GM04504 (cell line): ENCODE data around the gene SLC13A4.
"Not testable (repeated sequence)": the region's sequence is repeated elsewhere in the genome, so short reads cannot be mapped to it uniquely, and the experiment has no call there.

Experiments used
- DNase-seq: peaks from one replicate; pipeline ENCODE4 v3.0.0-alpha.2; 2012; ENCODE audit warnings: low read depth

Gene SLC13A4

DNA sequence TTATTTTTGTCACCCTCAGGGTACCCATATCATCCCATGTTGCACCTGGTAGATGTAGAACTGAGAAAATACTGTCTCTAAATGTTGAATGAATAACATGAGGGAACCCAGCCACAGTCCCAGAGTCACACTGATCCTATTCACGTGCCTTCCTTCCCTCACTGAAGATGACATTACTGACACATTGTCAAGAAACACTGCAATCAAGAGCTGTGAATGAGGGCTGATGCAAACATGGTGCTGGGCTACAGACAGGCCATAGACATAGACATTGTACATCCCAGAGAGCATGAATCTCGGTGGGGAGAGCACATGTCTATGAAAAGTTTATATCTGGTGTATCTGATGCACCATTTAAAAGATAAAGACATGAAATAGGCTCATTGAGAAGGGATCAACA, 9.8 kb downstream of the SLC13A4 start:
- no peak for DNase-seq

DNA sequence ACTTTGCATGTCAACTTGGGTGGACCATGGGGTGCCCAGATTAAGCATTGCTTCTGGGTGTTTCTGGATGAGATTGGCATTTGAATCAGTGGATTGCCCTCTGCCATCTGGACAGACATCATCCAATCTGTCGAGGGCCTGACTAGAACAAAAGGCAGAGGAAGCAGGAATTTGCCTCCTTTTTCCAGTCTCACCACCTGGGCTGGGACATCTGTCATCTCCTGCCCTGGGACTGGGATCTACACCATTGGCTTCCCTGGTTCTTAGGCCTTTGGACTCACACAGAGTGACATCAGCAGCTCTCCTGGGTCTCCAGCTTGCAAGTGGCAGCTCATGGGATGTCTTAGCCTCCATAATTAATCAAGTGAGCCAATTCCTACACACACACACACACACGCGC, 10.3 kb downstream of the SLC13A4 start:
- no peak for DNase-seq

GRCh38 chr7:135716677-135717238, 11.2 kb downstream of the SLC13A4 start:
- DNase-seq: peak; percentile 51

- no peak for DNase-seq
These were observed 12.3 kb downstream of the SLC13A4 start for GRCh38 chr7:135715673-135716072.

DNA sequence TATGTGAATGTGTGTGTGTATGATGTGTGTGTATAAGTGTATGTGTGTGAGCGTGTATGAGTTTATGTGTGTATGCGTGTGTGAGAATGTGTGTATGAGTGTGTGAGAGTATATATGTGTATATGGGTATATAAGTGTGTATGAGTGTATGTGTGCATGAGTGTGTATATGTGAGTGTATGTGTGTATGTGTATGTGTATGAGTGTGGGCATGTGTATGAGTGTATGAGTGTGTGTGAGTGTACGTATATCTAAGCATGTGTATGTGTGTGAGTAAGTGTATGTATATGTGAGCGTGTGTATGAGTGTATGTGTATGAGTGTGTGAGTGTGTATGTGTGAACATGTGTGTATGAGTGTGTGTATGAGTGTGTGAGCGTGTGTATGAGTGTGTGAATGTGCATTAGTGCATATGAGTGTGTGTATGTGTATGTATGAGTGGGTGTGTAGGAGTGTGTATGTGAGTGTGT, 12.9 kb downstream of the SLC13A4 start:
- no peak for DNase-seq

DNA sequence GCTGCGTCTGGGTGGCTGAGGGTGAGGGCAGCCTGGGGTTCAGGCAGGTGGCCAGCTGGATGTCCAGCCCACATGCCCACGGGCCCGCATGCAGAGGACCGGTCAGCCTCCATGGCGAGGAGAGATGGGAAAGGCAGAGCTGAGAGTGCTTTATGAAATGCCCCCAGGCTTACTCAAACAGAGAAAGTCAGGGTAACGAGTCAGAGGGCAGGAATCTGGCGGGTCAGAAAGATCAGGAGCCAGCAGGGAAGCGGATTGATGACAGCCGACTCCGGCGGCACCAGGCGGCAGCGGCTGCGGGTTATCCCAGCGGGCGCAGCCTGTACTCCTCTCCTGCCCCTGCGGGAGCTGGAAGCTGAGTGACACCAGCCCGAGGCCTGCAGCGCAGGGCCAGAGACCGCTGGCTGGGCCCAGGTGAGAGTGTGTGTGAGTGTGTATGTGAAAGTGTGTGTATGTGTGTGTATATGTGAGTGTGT, 13.4 kb downstream of the SLC13A4 start:
- DNase-seq: no peak

DNA sequence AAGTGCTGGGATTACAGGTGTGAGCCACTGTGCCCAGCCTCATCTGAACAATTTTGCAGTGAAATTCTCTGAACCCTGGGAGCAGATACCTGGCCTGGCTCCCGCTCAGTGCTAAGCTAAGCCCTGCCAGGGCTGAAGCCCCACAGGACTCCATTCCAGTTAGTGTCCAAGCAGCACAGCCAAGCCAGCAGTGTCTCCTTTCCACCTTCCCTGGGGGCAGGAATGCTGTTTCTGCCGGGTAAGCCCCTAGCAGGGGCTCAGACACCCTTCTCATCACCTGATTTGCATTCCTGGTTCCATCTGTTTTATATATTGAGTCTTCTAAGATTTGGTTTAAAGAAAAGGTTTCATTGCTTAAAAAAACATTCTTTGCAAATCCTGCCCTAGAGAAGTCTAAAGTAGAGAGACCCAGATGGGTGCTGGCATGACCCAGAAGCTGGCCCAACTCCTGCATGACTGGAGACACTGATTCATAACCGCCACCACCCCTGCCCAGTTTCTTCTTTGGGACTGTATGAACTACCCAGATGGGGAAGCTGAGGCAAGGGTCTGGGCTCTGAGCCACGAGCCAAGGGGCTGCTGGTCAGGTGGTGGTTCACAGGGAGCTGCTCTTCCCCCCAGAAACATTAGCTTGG, 14.0 kb downstream of the SLC13A4 start:
- DNase-seq: no peak

DNA sequence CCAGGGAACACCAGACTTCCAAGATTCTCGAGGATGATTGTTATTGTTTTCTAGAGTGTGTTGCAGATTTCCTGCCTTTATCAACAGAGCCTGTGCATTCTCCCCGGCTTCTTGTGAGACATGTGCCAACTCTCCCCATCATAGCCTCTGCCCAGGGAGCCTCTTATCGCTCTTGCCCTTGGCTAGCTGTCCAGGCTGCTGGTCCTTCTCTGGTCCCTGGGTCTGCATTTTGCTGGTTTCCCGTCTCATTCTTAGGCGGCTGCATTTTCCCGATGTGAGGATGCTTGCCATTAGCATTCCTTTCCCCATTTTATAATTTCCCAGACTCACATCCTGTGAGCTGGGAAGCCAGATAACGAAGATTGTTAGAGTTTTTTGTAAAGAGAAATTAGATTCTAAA, 15.2 kb downstream of the SLC13A4 start:
- DNase-seq: no peak

DNA sequence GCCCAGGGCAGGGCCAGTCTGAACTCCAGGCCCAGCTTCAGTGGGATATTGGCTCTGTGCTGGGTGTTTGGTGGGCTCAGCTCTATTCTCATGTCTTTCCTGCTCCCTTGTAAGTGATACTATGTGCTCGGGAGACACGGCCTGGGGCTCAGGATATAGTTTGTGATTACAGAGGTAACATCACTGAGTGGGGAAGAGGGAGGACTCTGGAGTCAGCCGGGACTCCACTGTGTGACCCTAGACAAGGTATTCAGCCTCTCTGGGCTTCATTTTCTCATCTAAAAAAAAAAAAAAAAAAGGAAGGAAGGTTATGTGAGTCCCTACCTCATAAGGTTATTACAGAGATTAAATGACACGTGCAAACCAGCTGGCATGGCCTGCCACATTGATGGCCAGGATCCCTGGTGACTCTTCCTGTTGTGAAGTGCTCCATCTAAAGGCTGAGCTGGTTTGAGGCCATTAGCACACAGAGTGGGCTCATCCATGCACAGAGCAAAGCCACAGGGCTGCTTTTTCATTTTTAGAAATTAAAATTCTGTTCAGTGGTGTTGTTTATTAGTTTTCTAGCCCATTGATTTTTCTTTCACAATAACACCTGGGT, 15.7 kb downstream of the SLC13A4 start:
- DNase-seq: no peak

GRCh38 chr7:135711139-135711469, 16.9 kb downstream of the SLC13A4 start:
- no peak for DNase-seq

DNA sequence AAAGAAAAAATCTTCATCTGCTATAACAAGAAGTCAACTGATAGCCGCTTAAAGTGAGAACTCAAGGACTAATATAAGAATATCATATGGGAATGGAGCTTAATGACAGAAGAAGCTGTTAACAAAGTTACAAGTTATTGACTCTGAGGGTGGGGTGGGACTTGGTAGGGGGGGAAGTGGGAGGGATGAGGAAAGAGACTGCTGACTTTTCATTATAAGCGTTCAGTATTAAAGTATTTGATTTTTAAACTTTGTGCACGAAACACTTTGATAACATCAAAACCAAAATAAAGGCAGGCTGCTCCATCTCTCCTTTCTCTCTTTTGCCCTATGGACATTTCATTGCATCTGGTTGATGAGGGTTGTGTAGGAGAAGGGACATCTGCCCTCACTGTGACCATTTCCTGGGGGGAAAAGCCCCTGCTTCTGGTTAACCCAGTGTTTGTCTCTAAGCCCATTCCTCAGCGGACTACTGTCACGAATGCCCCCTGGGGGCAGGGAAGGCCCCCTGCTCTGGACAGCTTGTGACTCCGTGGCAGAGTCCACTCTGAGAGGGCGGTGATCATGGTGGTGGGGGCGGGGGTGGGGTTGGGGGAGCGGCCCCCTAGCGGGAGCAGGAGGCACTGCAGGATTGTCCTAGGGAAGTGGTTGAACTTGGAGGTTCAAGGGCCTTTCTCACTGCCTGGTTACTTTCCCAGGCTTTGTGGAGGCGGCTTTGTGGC, 17.4 kb downstream of the SLC13A4 start:
- DNase-seq: no peak

DNA sequence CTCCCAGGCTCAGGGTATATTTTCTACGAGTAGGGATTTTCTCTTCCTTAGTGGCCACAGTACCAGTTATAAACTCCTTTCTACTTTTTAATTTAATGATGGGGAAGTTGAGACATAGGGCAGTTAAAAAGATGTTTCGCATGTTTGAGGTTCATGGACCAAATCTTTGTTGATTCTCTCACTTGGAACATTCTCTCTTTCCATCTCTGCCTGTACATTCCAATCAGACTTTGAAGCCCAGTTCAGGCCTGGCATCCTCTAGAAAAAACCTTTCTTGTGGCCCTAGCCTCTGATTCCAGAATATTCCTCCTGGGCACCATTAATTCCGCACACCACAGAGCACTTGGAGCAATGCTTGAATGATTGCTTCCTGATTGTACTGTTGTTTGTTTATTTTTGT, 18.5 kb downstream of the SLC13A4 start:
- no peak for DNase-seq

DNA sequence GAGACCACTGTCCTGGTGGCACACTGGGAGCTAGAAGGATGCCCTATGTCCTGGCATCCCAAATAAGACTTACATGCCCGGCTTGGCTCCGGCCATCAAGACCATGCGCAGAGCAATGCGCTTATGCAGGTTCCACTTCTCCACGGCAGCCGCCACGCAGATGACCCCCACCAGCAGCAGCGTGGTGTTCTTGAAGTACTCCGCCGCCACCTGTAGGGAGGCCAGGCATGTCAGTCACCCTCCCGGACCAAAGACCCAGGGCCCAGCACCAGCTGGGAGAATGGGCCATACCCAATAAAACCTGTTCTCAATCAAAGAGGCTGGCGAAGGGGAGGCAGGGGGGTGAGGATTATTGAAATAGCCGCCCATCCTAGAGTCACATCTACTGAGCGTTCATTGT, 19.9 kb downstream of the SLC13A4 start:
- DNase-seq: no peak

- no peak for DNase-seq
These were observed 20.4 kb downstream of the SLC13A4 start for GRCh38 chr7:135707570-135707966.

DNA sequence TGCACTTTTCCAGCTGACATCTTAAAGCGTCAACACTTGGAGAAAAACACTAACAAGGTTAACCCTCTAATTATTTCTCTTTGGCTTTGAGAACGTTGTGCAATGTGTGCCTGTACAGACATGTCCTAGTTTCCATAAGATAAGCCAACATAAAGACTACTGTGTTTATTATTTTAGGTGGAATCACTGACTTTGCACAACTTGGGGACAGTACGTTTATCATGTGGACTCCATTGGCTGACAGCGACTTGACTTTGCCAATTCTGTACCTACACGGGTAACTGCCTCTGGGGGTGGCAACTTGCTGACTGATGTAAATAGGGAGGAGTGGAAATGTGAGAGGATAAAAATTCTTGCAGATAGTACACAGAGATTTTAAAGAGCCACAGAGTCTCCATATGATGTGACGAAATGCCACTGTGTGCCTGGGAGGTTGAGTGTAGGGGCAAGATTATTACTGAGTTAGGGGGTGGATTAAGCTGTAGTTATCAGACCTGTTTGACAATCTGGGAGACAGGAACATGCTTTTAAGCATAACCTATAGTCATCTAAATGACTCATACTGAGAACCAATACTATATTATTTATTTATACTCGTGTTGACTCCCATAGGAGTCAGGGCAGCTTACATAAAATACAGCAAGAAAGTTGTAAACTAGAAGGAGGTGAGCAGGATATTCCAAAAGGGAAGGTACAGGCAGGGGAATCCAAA, 21.0 kb downstream of the SLC13A4 start:
- DNase-seq: no peak

GRCh38 chr7:135706038-135706742, 21.8 kb downstream of the SLC13A4 start:
- no peak for DNase-seq

GRCh38 chr7:135704698-135705097, 23.3 kb downstream of the SLC13A4 start:
- DNase-seq: no peak

- DNase-seq: no peak
These were observed 23.9 kb downstream of the SLC13A4 start for GRCh38 chr7:135704074-135704473.

GRCh38 chr7:135697276-135698049, 30.5 kb downstream of the SLC13A4 start:
- no peak for DNase-seq

DNA sequence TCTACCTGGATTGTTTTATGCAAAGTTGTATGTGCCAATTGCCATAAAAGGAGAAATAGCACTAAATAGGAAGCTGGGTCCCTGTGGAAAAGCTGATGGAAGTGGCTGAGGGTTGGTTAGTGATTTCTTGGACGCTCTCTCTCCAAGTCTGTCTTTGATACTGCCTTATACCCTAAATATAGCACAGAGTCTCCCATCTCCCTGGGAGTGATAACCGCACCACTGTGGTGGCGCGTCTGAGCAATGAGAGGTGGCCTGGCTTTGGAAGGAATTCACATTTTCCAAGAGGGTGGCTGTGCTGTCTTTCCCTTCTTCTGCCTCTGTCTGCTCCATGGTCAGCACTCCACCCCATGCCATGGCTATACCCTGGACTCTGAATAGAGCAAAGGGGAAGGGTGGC, 34.4 kb downstream of the SLC13A4 start:
- no peak for DNase-seq

DNA sequence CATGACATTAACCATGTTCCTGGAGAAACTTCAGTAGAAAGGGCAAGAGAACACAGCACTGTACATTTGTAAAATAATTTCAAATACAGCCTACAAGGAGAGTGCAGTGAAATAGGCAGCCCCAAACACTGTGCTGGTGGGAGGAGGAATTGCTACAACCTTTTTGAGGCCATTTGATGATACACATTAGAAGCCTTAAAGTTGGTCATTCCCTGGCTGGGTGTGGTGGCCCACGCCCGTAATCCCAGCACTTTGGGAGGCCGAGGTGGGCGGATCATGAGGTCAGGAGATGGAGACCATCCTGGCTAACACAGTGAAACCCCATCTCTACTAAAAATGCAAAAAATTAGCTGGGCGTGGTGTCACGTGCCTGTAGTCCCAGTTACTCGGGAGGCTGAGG, 35.4 kb downstream of the SLC13A4 start:
- not testable (repeated sequence) for DNase-seq
